IMR-90 (cell line): Measurements from ENCODE around the gene NPC1. TPM values are rescaled to one million over a fixed set of nuclear protein-coding genes. Genes with fewer than 3 reads are reported as not detected.

Experiments used
- ATAC-seq: fragments of 200-7000 bp; cut with Tn5 transposase; 2 replicates; pipeline ENCODE4 v1.9.1; 2020; ENCODE audit warnings: low read depth, mild to moderate bottlenecking, moderate library complexity
- BruUV-seq: library from RNA; stranded (reverse); fragments of 400-500 nt; replicated peaks from 2 replicates; lab custom pipeline; 2021; lab: Mats Ljungman, UMichigan
- CTCF ChIA-PET: fragments of 300-600 bp; formaldehyde crosslinking; extraction: SDS; loops from one replicate; lab custom pipeline; 2021; ENCODE audit warnings: antibody characterized with exemption; lab: Yijun Ruan, JAX
- POLR2A ChIA-PET: fragments of 300-600 bp; sonication (Branson Sonifier 250); formaldehyde crosslinking; loops from one replicate; lab custom pipeline; 2022; ENCODE audit warnings: antibody characterized with exemption; ENCODE audit not compliant: unreplicated experiment; lab: Charles Lee
- DNase-seq: peaks from one replicate; pipeline ENCODE4 v3.0.0; 2013
- H2AFZ ChIP-seq: replicated peaks from 2 replicates; pipeline ENCODE3; 2013; ENCODE audit warnings: low read length, mild to moderate bottlenecking; ENCODE audit not compliant: poor library complexity
- H2AK5ac ChIP-seq: 2 replicates; pipeline ENCODE4 v1.6.1; 2013; ENCODE audit warnings: low read depth, low read length, inconsistent platforms
- H2AK9ac ChIP-seq: replicated peaks from 2 replicates; pipeline ENCODE3; 2013; ENCODE audit warnings: mild to moderate bottlenecking, low read depth, low read length, moderate library complexity; ENCODE audit not compliant: poor library complexity
- H2BK120ac ChIP-seq: 2 replicates; pipeline ENCODE4 v1.6.1; 2013; ENCODE audit warnings: low read depth, low read length, inconsistent platforms
- H2BK15ac ChIP-seq: 3 replicates; pipeline ENCODE4 v1.6.1; 2013; ENCODE audit warnings: low read depth, low read length, inconsistent platforms
- H2BK20ac ChIP-seq: 2 replicates; pipeline ENCODE4 v1.6.1; 2013; ENCODE audit warnings: low read depth, mild to moderate bottlenecking, inconsistent platforms, low read length, moderate library complexity
- H2BK5ac ChIP-seq: 2 replicates; pipeline ENCODE4 v1.6.1; 2013; ENCODE audit warnings: mild to moderate bottlenecking, low read depth, low read length, inconsistent platforms; ENCODE audit not compliant: poor library complexity, severe bottlenecking
- H3K14ac ChIP-seq: replicated peaks from 2 replicates; pipeline ENCODE4 v1.6.1; 2013; ENCODE audit warnings: low read depth, low read length, inconsistent platforms
- H3K18ac ChIP-seq: 2 replicates; pipeline ENCODE4 v1.6.1; 2013; ENCODE audit warnings: low read depth, low read length, control low read depth
- H3K23ac ChIP-seq: 2 replicates; pipeline ENCODE4 v1.6.1; 2013; ENCODE audit warnings: low read depth, low read length, inconsistent platforms
- H3K27ac ChIP-seq: 2 replicates; pipeline ENCODE4 v1.5.1; 2013; ENCODE audit warnings: mild to moderate bottlenecking, control low read depth, low read length; ENCODE audit not compliant: insufficient read depth
- H3K27me3 ChIP-seq: 2 replicates; pipeline ENCODE4 v1.6.1; 2013; ENCODE audit warnings: low read length; ENCODE audit not compliant: control insufficient read depth, insufficient read depth
- H3K36me3 ChIP-seq: 2 replicates; pipeline ENCODE4 v1.6.1; 2013; ENCODE audit warnings: low read length, mixed read lengths; ENCODE audit not compliant: control insufficient read depth, insufficient read depth
- H3K4ac ChIP-seq: 2 replicates; pipeline ENCODE4 v1.6.1; 2013; ENCODE audit warnings: low read depth, low read length, inconsistent platforms
- H3K4me1 ChIP-seq: 2 replicates; pipeline ENCODE4 v1.6.1; 2013; ENCODE audit warnings: low read length, mixed read lengths; ENCODE audit not compliant: control insufficient read depth, insufficient read depth
- H3K4me2 ChIP-seq: 2 replicates; pipeline ENCODE4 v1.6.1; 2013; ENCODE audit warnings: low read depth, mild to moderate bottlenecking, control low read depth, low read length, moderate library complexity
- H3K4me3 ChIP-seq: 2 replicates; pipeline ENCODE4 v1.5.1; 2013; ENCODE audit warnings: low read depth, mild to moderate bottlenecking, control low read depth, low read length, moderate library complexity; ENCODE audit not compliant: insufficient read depth
- H3K56ac ChIP-seq: 2 replicates; pipeline ENCODE4 v1.6.1; 2013; ENCODE audit warnings: low read length, inconsistent platforms; ENCODE audit not compliant: insufficient read depth; ENCODE audit errors: extremely low read depth
- H3K79me1 ChIP-seq, 2 experiments: 2 replicates each; pipeline ENCODE4 v1.6.1; 2013; ENCODE audit warnings: low read length in 2 of 2, inconsistent platforms in 1 of 2, low read depth in 1 of 2
- H3K9ac ChIP-seq: 2 replicates; pipeline ENCODE4 v1.6.1; 2013; ENCODE audit warnings: low read depth, low read length, control low read depth
- H3K9me1 ChIP-seq: 2 replicates; pipeline ENCODE4 v1.6.1; 2013; ENCODE audit warnings: low read length, inconsistent platforms; ENCODE audit not compliant: insufficient read depth
- H3K9me3 ChIP-seq: 2 replicates; pipeline ENCODE4 v1.6.1; 2013; ENCODE audit warnings: low read length; ENCODE audit not compliant: control insufficient read depth, insufficient read depth
- H4K20me1 ChIP-seq: 2 replicates; pipeline ENCODE4 v1.6.1; 2013; ENCODE audit warnings: low read length, inconsistent platforms; ENCODE audit not compliant: insufficient read depth
- H4K5ac ChIP-seq: 2 replicates; pipeline ENCODE4 v1.6.1; 2013; ENCODE audit warnings: mild to moderate bottlenecking, low read depth, low read length, control low read depth
- H4K8ac ChIP-seq, 2 experiments: 2 replicates each; pipeline ENCODE4 v1.6.1; 2013; ENCODE audit warnings: low read depth in 2 of 2, low read length in 2 of 2, control low read depth in 1 of 2, inconsistent platforms in 1 of 2
- H4K91ac ChIP-seq: 2 replicates; pipeline ENCODE4 v1.6.1; 2013; ENCODE audit warnings: low read depth, low read length, inconsistent platforms; ENCODE audit not compliant: insufficient read depth
- BHLHE40 ChIP-seq: fragments of 150-350 bp; IDR thresholded peaks from 2 replicates; pipeline ENCODE4 v1.6.1; 2016; ENCODE audit warnings: mild to moderate bottlenecking, low read depth, low read length
- CEBPB ChIP-seq: IDR thresholded peaks from 2 replicates; pipeline ENCODE4 v1.6.1; 2012; ENCODE audit warnings: low read depth, low read length, improper control_type of control experiment
- CHD1 ChIP-seq: IDR thresholded peaks from 2 replicates; pipeline ENCODE4 v1.6.1; 2012; ENCODE audit warnings: low read depth, low read length, improper control_type of control experiment
- CTCF ChIP-seq: conservative IDR thresholded peaks from 2 replicates; pipeline ENCODE4 v1.5.1; 2012; ENCODE audit warnings: mild to moderate bottlenecking, low read depth, low read length, improper control_type of control experiment
- FOS ChIP-seq: fragments of 150-350 bp; IDR thresholded peaks from 2 replicates; pipeline ENCODE4 v1.6.1; 2016; ENCODE audit warnings: low read depth, low read length
- MAFK ChIP-seq: IDR thresholded peaks from 2 replicates; pipeline ENCODE4 v1.6.1; 2012; ENCODE audit warnings: low read depth, low read length, improper control_type of control experiment
- MAZ ChIP-seq: IDR thresholded peaks from 2 replicates; pipeline ENCODE4 v1.6.1; 2012; ENCODE audit warnings: low read depth, mild to moderate bottlenecking, low read length, improper control_type of control experiment, moderate library complexity, borderline replicate concordance
- MXI1 ChIP-seq: IDR thresholded peaks from 2 replicates; pipeline ENCODE4 v1.6.1; 2012; ENCODE audit warnings: low read depth, mild to moderate bottlenecking, low read length, moderate library complexity, borderline replicate concordance
- NFE2L2 ChIP-seq: fragments of 150-350 bp; IDR thresholded peaks from 2 replicates; pipeline ENCODE4 v1.6.1; 2016; ENCODE audit warnings: low read depth, mild to moderate bottlenecking, low read length
- POLR2A ChIP-seq: IDR thresholded peaks from 2 replicates; pipeline ENCODE4 v1.6.1; 2012; ENCODE audit warnings: mild to moderate bottlenecking, low read depth, low read length
- RAD21 ChIP-seq: IDR thresholded peaks from 2 replicates; pipeline ENCODE4 v1.6.1; 2012; ENCODE audit warnings: low read length, improper control_type of control experiment
- RCOR1 ChIP-seq: IDR thresholded peaks from 2 replicates; pipeline ENCODE4 v1.6.1; 2012; ENCODE audit warnings: mild to moderate bottlenecking, low read length, improper control_type of control experiment; ENCODE audit not compliant: insufficient replicate concordance
- RFX5 ChIP-seq: IDR thresholded peaks from 2 replicates; pipeline ENCODE4 v1.8.0; 2012; ENCODE audit warnings: low read depth, mild to moderate bottlenecking, low read length, moderate library complexity
- SMC3 ChIP-seq: fragments of 150-350 bp; IDR thresholded peaks from 2 replicates; pipeline ENCODE4 v1.6.1; 2016; ENCODE audit warnings: low read depth, mild to moderate bottlenecking, antibody characterized with exemption, low read length, moderate library complexity
- USF2 ChIP-seq: fragments of 150-350 bp; IDR thresholded peaks from 2 replicates; pipeline ENCODE4 v1.6.1; 2017; ENCODE audit warnings: mild to moderate bottlenecking, antibody characterized with exemption, low read length, low read depth
- WGBS, 2 experiments: methylation state at CpG; one replicate each; pipeline versions ENCODE4 v1.1.5 to v1.1.7; 2013; ENCODE audit warnings: missing lambda C conversion rate in 2 of 2; ENCODE audit not compliant: insufficient read length in 1 of 2; ENCODE audit errors: extremely low coverage in 2 of 2; 5-methylcytosine and 5-hydroxymethylcytosine counted together
- dilution Hi-C: fragments of 300-500 bp; cut with HindIII; formaldehyde crosslinking; loops from one replicate; pipeline ENCODE4 v1.14.3; 2018; ENCODE audit warnings: low sequenced_read_pairs; ENCODE audit not compliant: unreplicated experiment
- in situ Hi-C: fragments of 300-500 bp; cut with MboI; formaldehyde crosslinking; loops from 3 replicates; pipeline ENCODE4 v1.14.3; 2019; ENCODE audit warnings: low sequenced_read_pairs, inconsistent platforms, mixed read lengths
- intact Hi-C: fragments of 100-400 bp; cut with micrococcal nuclease; formaldehyde crosslinking; loops from 2 replicates; pipeline ENCODE4 v1.10.0; 2022
- polyA plus RNA-seq, 3 experiments: library from polyadenylated mRNA; depleted of rRNA; stranded (reverse); fragments of >200 nt; gene quantifications; 2 replicates each; pipeline ENCODE4 v1.2.3, GENCODE V29; 2012; ENCODE audit warnings: low replicate concordance in 1 of 3
- total RNA-seq: library from RNA; depleted of rRNA; stranded (reverse); fragments of >200 nt; gene quantifications from 2 replicates; pipeline ENCODE4 v1.2.3, GENCODE V29; 2012
- TF ChIP-seq, protein P1 (sequence below): fragments of 150-350 bp; IDR thresholded peaks from 2 replicates; pipeline ENCODE4 v1.6.1; 2016; ENCODE audit warnings: low read depth, mild to moderate bottlenecking, low read length, moderate library complexity, borderline replicate concordance

NPC1 gene
- total and polyA plus RNA-seq, 2 of the 4 experiments (the other 2 are of a cell fraction), result 7.5 to 7.9 TPM

DNA sequence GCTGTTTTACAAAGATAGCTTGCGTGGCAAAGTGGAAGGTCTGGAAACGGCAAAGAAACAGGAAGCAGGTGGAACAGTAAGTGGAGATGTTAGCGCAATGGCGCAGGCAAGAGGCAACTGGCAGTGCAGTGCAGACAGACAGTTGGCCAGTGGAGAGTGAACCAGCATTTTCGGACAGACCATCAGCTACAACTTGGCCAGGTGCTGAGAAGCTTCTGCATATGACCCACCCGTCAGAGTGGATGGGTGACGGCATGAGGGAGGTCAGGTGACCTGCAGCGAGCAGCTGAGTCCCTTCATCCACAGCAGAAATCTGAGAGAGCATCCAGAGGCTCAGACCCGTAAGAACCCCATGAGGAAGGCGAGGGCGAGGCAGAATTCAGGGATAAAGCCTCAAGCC lies 33.8 kb downstream of the NPC1 start:
- Histone ChIP-seq H3K4me3 (no peak overlapping the region), H3K27me3 (no peaks in the 10 kb centered on the region), H4K8ac (no peak overlapping the region), H4K20me1 (no peaks in the 10 kb centered on the region), H3K9me3 (no peaks in the 10 kb centered on the region), H3K9me1 (0 out of 2 replicates have a peak, but pooled peaks cover 3% of the 10 kb centered on the region), H3K9ac (no peak overlapping the region), H3K4ac (no peak overlapping the region), H3K79me1 (peaks cover 0 to 3% of the 10 kb centered on the region in 2 experiments; a peak in 1 of 4 replicates), H3K4me2 (no peak overlapping the region), H2AK5ac (no peak overlapping the region), H2AK9ac (no peak overlapping the region), H4K91ac (no peak overlapping the region), H2BK15ac (no peak overlapping the region), H3K23ac (no peak overlapping the region), H3K18ac (no peak overlapping the region), H4K5ac (no peak overlapping the region), H2BK120ac (no peak overlapping the region), H3K14ac (no peak overlapping the region), H3K4me1 (no peaks in the 10 kb centered on the region), H3K27ac (no peak overlapping the region), H3K36me3 (peaks cover 48% of the 10 kb centered on the region), H2BK20ac (no peak overlapping the region), H3K56ac (no peak overlapping the region), H2BK5ac (no peak overlapping the region), H2AFZ (no peak overlapping the region)
- TF ChIP-seq CHD1 (no peak), RAD21 (no peak), CTCF (no peak), BHLHE40 (no peak), POLR2A (no peak), MXI1 (no peak), RCOR1 (no peak), MAZ (no peak), MAFK (no peak), FOS (no peak), USF2 (no peak), CEBPB (no peak), RFX5 (no peak), NFE2L2 (no peak), SMC3 (no peak)
- TF ChIP-seq, protein P1, sequence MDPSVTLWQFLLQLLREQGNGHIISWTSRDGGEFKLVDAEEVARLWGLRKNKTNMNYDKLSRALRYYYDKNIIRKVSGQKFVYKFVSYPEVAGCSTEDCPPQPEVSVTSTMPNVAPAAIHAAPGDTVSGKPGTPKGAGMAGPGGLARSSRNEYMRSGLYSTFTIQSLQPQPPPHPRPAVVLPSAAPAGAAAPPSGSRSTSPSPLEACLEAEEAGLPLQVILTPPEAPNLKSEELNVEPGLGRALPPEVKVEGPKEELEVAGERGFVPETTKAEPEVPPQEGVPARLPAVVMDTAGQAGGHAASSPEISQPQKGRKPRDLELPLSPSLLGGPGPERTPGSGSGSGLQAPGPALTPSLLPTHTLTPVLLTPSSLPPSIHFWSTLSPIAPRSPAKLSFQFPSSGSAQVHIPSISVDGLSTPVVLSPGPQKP, result no peak
- BruUV-seq, result no TSS peak
- intact Hi-C loops, result no loop called here
- no peak for ATAC-seq
- in situ Hi-C loops, result no loop called here
- CTCF ChIA-PET, result no interaction called here
- WGBS, 2 experiments, result 83% methylated on average over 6 of the region's 11 CpGs; no CpG with 5 or more reads in 1 of the 2 experiments
- POLR2A ChIA-PET, result no interaction called here
- dilution Hi-C loops, result no loop called here
- no peak for DNase-seq
